GM12878 (cell line): ENCODE data around the gene ZMYM5. TPM values are rescaled to one million over a fixed set of nuclear protein-coding genes. Genes with fewer than 3 reads are reported as not detected.

Experiments
- ATAC-seq: fragments of 200-7000 bp; cut with Tn5 transposase; 3 replicates; pipeline ENCODE4 v1.9.1; 2020; ENCODE audit warnings: mild to moderate bottlenecking, moderate library complexity
- BruUV-seq: library from RNA; stranded (reverse); fragments of 400-500 nt; replicated peaks from 2 replicates; lab custom pipeline; 2021; lab: Mats Ljungman, UMichigan
- CTCF ChIA-PET: fragments of 300-600 bp; sonication (Branson Sonifier 250); formaldehyde crosslinking; extraction: SDS; loops from one replicate; lab custom pipeline; 2021; ENCODE audit warnings: inconsistent platforms; lab: Yijun Ruan, JAX
- POLR2A ChIA-PET: fragments of 350-600 bp; formaldehyde crosslinking; extraction: SDS; loops from one replicate; lab custom pipeline; 2021; ENCODE audit warnings: inconsistent platforms; lab: Charles Lee
- RAD21 ChIA-PET: fragments of 300-600 bp; sonication (Branson Sonifier 250); formaldehyde crosslinking; loops from one replicate; lab custom pipeline; 2023; ENCODE audit warnings: antibody characterized with exemption; ENCODE audit not compliant: unreplicated experiment; lab: Charles Lee
- SMC1A ChIA-PET: fragments of 300-600 bp; sonication (Branson Sonifier 250); formaldehyde crosslinking; loops from one replicate; lab custom pipeline; 2023; ENCODE audit not compliant: unreplicated experiment, uncharacterized antibody; lab: Charles Lee
- DNase-seq: peaks from one replicate; pipeline ENCODE4 v3.0.0-alpha.2; 2011; ENCODE audit warnings: low read depth, low spot score
- FAIRE-seq: peaks from 3 replicates; lab custom pipeline; 2011; peaks lifted over from hg19 to GRCh38; lab: Jason Lieb, UNC
- H2AFZ ChIP-seq: 2 replicates; pipeline ENCODE4 v1.6.0; 2011; ENCODE audit warnings: low read depth, low read length, control low read depth; ENCODE audit not compliant: control insufficient read depth
- H3K27ac ChIP-seq: 2 replicates; pipeline ENCODE4 v1.5.1; 2011; ENCODE audit warnings: control low read depth; ENCODE audit not compliant: control insufficient read depth, insufficient read depth
- H3K27me3 ChIP-seq, 2 experiments: replicated peaks in 1 of 2; 2 replicates each; pipeline versions ENCODE4 v1.6.0 to v1.6.1; 2011; ENCODE audit warnings: low read length in 1 of 2; ENCODE audit not compliant: control insufficient read depth in 2 of 2, insufficient read depth in 2 of 2
- H3K36me3 ChIP-seq, 2 experiments: 2 replicates each; pipeline ENCODE4 v1.5.1; 2011; ENCODE audit warnings: low read length in 1 of 2; ENCODE audit not compliant: control insufficient read depth in 2 of 2, insufficient read depth in 2 of 2
- H3K4me1 ChIP-seq: 2 replicates; pipeline ENCODE4 v1.6.1; 2011; ENCODE audit warnings: mild to moderate bottlenecking, low read length, moderate library complexity, mixed read lengths; ENCODE audit not compliant: control insufficient read depth, insufficient read depth
- H3K4me2 ChIP-seq: 2 replicates; pipeline ENCODE4 v1.6.0; 2011; ENCODE audit warnings: control low read depth; ENCODE audit not compliant: control insufficient read depth, insufficient read depth
- H3K4me3 ChIP-seq: fragments of 200-600 bp; sonication (generic); 2 replicates; pipeline ENCODE4 v1.5.1; 2016
- H3K79me2 ChIP-seq: 2 replicates; pipeline ENCODE4 v1.6.0; 2011; ENCODE audit warnings: low read length; ENCODE audit not compliant: control insufficient read depth, insufficient read depth
- H3K9ac ChIP-seq: 2 replicates; pipeline ENCODE4 v1.8.0; 2011; ENCODE audit warnings: low read length, control low read depth, mixed read lengths; ENCODE audit not compliant: control insufficient read depth, insufficient read depth
- H3K9me3 ChIP-seq: replicated peaks from 3 replicates; pipeline ENCODE4 v1.5.1; 2011; ENCODE audit warnings: mild to moderate bottlenecking, low read length; ENCODE audit not compliant: control insufficient read depth, insufficient read depth
- H4K20me1 ChIP-seq: 2 replicates; pipeline ENCODE4 v1.6.0; 2011; ENCODE audit not compliant: control insufficient read depth, insufficient read depth
- BMI1 ChIP-seq: fragments of 450-650 bp; IDR thresholded peaks from 2 replicates; pipeline ENCODE4 v1.6.1; 2016; ENCODE audit warnings: mild to moderate bottlenecking, moderate library complexity, borderline replicate concordance
- CHD2 ChIP-seq: IDR thresholded peaks from 2 replicates; pipeline ENCODE4 v1.6.1; 2011; ENCODE audit warnings: low read depth, low read length, improper control_type of control experiment, borderline replicate concordance
- FOXM1 ChIP-seq: IDR thresholded peaks from 2 replicates; pipeline ENCODE4 v1.6.1; 2012; ENCODE audit warnings: low read depth, mild to moderate bottlenecking, inconsistent platforms, low read length, moderate library complexity
- HDAC2 ChIP-seq: fragments of 200-600 bp; sonication (generic); IDR thresholded peaks from 2 replicates; pipeline ENCODE4 v1.6.1; 2017
- IKZF2 ChIP-seq, 2 experiments: fragments of 450-650 bp; IDR thresholded peaks; 2 replicates each; pipeline ENCODE4 v1.6.1; 2017; ENCODE audit warnings: mild to moderate bottlenecking in 2 of 2, moderate library complexity in 2 of 2
- KLF5 ChIP-seq: fragments of 450-650 bp; IDR thresholded peaks from 2 replicates; pipeline ENCODE4 v1.6.1; 2014; ENCODE audit warnings: mild to moderate bottlenecking; ENCODE audit not compliant: partially characterized antibody
- MTA2 ChIP-seq: fragments of 450-650 bp; IDR thresholded peaks from 2 replicates; pipeline ENCODE4 v1.6.1; 2016; ENCODE audit warnings: low read depth, mild to moderate bottlenecking, moderate library complexity
- SMC3 ChIP-seq: IDR thresholded peaks from 2 replicates; pipeline ENCODE4 v1.6.1; 2011; ENCODE audit warnings: low read length, improper control_type of control experiment, borderline replicate concordance
- ZNF274 ChIP-seq: IDR thresholded peaks from one replicate; pipeline ENCODE4 v1.8.0; 2011; ENCODE audit not compliant: insufficient read length, insufficient read depth
- WGBS: methylation state at CpG from one replicate; pipeline ENCODE4 v1.1.6; 2016; ENCODE audit warnings: low lambda C conversion rate; ENCODE audit not compliant: insufficient replicate concordance, insufficient coverage; ENCODE audit errors: missing lambda C conversion rate; 5-methylcytosine and 5-hydroxymethylcytosine counted together
- in situ Hi-C: fragments of 300-500 bp; cut with MboI; formaldehyde crosslinking; loops from 9 replicates; pipeline ENCODE4 v1.14.3; 2018; ENCODE audit warnings: mixed read lengths
- intact Hi-C: fragments of 100-400 bp; cut with micrococcal nuclease; formaldehyde crosslinking; loops from one replicate; pipeline ENCODE4 v1.14.2; 2022; ENCODE audit not compliant: unreplicated experiment
- polyA plus RNA-seq, 11 experiments: library from polyadenylated mRNA; depleted of rRNA in 4 of 11; unstranded in 6 of 11; stranded (reverse) in 5 of 11; fragments of >200 nt; fragmentation: Nextera tagmentation in 4 of 11; fragmentation: Illumina TruSeq in 1 of 11; extraction: Ambion mirVana in 4 of 11; extraction: Trizol in 1 of 11; gene quantifications; 1 replicate in 1 of 11; 2 replicates in 10 of 11; pipeline versions ENCODE4 v1.2.1 to v1.2.3, GENCODE V29; 2011 to 2016; ENCODE audit warnings: inconsistent platforms in 2 of 11, missing spikeins in 2 of 11, low read depth in 1 of 11
- total RNA-seq, 4 experiments: library from RNA; depleted of rRNA in 3 of 4; stranded (reverse); fragments of >200 nt in 3 of 4; fragmentation: Illumina TruSeq in 1 of 4; extraction: Trizol in 1 of 4; gene quantifications; 2 replicates each; pipeline versions ENCODE4 v1.2.1 to v1.2.3, GENCODE V29; 2013 to 2021
- TF ChIP-seq, protein P1 (sequence below): fragments of 450-650 bp; IDR thresholded peaks from 2 replicates; pipeline ENCODE4 v1.6.1; 2014; ENCODE audit warnings: mild to moderate bottlenecking
- TF ChIP-seq, protein P2 (sequence below): fragments of 450-650 bp; IDR thresholded peaks from 2 replicates; pipeline ENCODE4 v1.6.1; 2017; ENCODE audit warnings: antibody characterized with exemption, mild to moderate bottlenecking, moderate library complexity
- TF ChIP-seq, protein P3 (sequence below): IDR thresholded peaks from 2 replicates; pipeline ENCODE4 v1.6.1; 2012; ENCODE audit warnings: mild to moderate bottlenecking, low read depth, low read length
- TF ChIP-seq, protein P4 (sequence below): IDR thresholded peaks from 2 replicates; pipeline ENCODE4 v1.6.1; 2012; ENCODE audit warnings: low read length, inconsistent platforms

Gene ZMYM5
- total and polyA plus RNA-seq, 10 of the 15 experiments (the other 5 are each of a cell fraction or from before 2014, with no cell fraction given): 7.1 to 13.7 (median 10.6) TPM

DNA sequence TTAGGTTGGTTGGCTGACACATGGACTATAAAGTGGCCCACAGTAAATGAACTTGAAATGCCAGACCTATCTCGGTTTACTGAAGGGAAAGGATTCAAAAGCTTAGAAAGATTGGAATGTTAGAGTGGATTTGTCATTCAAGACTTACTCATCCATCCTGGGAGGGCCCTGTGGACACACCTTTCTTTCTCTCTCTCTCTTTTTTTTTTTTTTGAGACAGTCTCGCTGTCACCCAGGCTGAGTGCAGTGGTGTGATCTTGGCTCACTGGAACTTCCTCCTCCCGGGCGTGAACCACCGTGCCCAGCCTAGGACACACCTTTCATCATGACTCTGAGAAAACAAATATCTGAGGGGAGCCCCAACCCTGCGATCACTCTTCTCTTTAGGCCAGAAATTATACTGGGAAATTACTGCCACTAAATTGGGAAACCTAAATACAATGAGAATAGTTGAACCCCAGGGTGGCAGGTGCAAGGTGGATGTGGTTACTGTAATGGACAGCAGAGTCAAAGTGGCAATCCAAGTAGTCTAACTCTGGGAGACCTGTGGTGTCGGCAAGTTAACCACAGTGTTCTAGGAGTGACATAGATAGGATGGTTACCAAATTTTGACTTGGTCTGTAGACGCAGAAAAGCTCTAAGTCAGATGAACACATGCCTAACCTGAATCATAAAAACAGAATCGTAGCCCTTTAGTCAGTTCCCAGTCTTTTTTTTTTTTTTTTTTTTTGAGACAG, 47.1 kb upstream of the ZMYM5 start (continued):
- TF ChIP-seq, protein P1, sequence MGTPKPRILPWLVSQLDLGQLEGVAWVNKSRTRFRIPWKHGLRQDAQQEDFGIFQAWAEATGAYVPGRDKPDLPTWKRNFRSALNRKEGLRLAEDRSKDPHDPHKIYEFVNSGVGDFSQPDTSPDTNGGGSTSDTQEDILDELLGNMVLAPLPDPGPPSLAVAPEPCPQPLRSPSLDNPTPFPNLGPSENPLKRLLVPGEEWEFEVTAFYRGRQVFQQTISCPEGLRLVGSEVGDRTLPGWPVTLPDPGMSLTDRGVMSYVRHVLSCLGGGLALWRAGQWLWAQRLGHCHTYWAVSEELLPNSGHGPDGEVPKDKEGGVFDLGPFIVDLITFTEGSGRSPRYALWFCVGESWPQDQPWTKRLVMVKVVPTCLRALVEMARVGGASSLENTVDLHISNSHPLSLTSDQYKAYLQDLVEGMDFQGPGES: no peak

DNA sequence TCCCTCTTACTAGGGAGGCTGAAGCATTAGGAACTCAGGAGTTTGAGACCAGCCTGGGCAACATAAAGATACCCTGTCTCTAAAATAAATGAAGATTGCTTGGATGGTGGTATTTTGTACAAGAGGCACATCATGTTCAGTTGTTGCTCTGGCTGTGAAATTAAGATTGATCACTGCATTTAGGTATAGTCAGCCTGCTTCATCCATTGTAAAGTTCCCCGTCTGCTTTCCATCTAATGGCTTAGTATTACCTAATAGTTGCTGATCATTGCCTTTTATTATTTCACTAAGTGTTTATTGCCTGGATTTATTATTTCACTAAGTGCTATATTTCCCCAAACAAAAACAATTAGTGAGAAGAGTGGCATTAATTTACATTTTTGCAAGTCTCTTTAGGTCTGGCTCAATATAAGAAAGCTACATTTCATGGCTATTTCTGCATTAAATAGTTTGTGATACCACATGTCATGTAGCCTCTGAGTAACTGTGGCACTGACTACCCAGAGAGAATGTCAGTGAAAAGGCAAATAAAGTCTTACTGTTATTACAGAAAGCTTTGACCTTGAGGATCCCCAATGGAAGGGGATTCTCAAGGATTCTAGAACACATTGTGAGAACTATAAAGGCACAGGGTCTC, 45.0 kb upstream of the ZMYM5 start:
- Histone ChIP-seq H3K9ac (no peak overlapping the region), H3K36me3 (no peaks in the 10 kb centered on the region), H4K20me1 (no peaks in the 10 kb centered on the region), H3K27ac (no peak overlapping the region), H2AFZ (no peak overlapping the region), H3K4me3 (no peak overlapping the region), H3K4me1 (no peaks in the 10 kb centered on the region), H3K27me3 (no peaks in the 10 kb centered on the region), H3K4me2 (no peak overlapping the region), H3K9me3 (no peaks in the 10 kb centered on the region), H3K79me2 (no peaks in the 10 kb centered on the region)
- CTCF ChIA-PET: no interaction called here
- in situ Hi-C loops (no loop called here), intact Hi-C loops (no loop called here)
- POLR2A ChIA-PET: no interaction called here
- FAIRE-seq (no peak), ATAC-seq (no peak), DNase-seq (no peak)
- RAD21 ChIA-PET: no interaction called here
- no TSS peak for BruUV-seq
- 90% methylated on average over 1 of the region's 1 CpG for WGBS
- SMC1A ChIA-PET: no interaction called here
- no peak for TF ChIP-seq KLF5
- no peak for TF ChIP-seq MTA2
- TF ChIP-seq SMC3: no peak
- TF ChIP-seq IKZF2 (IDR thresholded peaks at IDR 0.05): no peak
- TF ChIP-seq, protein P2, sequence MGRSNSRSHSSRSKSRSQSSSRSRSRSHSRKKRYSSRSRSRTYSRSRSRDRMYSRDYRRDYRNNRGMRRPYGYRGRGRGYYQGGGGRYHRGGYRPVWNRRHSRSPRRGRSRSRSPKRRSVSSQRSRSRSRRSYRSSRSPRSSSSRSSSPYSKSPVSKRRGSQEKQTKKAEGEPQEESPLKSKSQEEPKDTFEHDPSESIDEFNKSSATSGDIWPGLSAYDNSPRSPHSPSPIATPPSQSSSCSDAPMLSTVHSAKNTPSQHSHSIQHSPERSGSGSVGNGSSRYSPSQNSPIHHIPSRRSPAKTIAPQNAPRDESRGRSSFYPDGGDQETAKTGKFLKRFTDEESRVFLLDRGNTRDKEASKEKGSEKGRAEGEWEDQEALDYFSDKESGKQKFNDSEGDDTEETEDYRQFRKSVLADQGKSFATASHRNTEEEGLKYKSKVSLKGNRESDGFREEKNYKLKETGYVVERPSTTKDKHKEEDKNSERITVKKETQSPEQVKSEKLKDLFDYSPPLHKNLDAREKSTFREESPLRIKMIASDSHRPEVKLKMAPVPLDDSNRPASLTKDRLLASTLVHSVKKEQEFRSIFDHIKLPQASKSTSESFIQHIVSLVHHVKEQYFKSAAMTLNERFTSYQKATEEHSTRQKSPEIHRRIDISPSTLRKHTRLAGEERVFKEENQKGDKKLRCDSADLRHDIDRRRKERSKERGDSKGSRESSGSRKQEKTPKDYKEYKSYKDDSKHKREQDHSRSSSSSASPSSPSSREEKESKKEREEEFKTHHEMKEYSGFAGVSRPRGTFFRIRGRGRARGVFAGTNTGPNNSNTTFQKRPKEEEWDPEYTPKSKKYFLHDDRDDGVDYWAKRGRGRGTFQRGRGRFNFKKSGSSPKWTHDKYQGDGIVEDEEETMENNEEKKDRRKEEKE: no peak
- no peak for TF ChIP-seq CHD2
- TF ChIP-seq, protein P3, sequence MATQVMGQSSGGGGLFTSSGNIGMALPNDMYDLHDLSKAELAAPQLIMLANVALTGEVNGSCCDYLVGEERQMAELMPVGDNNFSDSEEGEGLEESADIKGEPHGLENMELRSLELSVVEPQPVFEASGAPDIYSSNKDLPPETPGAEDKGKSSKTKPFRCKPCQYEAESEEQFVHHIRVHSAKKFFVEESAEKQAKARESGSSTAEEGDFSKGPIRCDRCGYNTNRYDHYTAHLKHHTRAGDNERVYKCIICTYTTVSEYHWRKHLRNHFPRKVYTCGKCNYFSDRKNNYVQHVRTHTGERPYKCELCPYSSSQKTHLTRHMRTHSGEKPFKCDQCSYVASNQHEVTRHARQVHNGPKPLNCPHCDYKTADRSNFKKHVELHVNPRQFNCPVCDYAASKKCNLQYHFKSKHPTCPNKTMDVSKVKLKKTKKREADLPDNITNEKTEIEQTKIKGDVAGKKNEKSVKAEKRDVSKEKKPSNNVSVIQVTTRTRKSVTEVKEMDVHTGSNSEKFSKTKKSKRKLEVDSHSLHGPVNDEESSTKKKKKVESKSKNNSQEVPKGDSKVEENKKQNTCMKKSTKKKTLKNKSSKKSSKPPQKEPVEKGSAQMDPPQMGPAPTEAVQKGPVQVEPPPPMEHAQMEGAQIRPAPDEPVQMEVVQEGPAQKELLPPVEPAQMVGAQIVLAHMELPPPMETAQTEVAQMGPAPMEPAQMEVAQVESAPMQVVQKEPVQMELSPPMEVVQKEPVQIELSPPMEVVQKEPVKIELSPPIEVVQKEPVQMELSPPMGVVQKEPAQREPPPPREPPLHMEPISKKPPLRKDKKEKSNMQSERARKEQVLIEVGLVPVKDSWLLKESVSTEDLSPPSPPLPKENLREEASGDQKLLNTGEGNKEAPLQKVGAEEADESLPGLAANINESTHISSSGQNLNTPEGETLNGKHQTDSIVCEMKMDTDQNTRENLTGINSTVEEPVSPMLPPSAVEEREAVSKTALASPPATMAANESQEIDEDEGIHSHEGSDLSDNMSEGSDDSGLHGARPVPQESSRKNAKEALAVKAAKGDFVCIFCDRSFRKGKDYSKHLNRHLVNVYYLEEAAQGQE: no peak
- no peak for TF ChIP-seq FOXM1
- TF ChIP-seq HDAC2: no peak
- no peak for TF ChIP-seq ZNF274
- TF ChIP-seq BMI1: no peak
- TF ChIP-seq, protein P4, sequence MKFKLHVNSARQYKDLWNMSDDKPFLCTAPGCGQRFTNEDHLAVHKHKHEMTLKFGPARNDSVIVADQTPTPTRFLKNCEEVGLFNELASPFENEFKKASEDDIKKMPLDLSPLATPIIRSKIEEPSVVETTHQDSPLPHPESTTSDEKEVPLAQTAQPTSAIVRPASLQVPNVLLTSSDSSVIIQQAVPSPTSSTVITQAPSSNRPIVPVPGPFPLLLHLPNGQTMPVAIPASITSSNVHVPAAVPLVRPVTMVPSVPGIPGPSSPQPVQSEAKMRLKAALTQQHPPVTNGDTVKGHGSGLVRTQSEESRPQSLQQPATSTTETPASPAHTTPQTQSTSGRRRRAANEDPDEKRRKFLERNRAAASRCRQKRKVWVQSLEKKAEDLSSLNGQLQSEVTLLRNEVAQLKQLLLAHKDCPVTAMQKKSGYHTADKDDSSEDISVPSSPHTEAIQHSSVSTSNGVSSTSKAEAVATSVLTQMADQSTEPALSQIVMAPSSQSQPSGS: no peak
